Activated gamma-delta T cell treated with Interleukin-2 at 50 U/mL for 16 hours (primary cell): ENCODE measurements around the gene MAVS.
"Not testable (repeated sequence)": the region's sequence is repeated elsewhere in the genome, so short reads cannot be mapped to it uniquely, and the experiment has no call there.

Experiments
- DNase-seq: peaks from one replicate; pipeline ENCODE4 v3.0.0-alpha.2; 2020

Gene MAVS

DNA sequence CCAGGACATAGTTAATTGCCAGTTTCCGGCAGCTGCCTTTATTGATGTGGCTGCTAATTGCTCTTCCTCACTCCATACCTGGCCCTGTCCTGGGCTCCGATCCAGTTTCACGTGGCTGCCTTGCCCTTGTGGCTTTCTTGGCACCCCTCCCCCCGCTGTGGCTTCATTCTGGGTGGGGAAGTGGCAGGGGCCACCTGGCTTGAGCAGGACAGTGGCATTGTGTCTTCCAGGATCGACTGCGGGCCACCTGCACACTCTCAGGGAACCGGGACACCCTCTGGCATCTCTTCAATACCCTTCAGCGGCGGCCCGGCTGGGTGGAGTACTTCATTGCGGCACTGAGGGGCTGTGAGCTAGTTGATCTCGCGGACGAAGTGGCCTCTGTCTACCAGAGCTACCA lies 10.8 kb downstream of the MAVS start:
- DNase-seq = no peak

DNA sequence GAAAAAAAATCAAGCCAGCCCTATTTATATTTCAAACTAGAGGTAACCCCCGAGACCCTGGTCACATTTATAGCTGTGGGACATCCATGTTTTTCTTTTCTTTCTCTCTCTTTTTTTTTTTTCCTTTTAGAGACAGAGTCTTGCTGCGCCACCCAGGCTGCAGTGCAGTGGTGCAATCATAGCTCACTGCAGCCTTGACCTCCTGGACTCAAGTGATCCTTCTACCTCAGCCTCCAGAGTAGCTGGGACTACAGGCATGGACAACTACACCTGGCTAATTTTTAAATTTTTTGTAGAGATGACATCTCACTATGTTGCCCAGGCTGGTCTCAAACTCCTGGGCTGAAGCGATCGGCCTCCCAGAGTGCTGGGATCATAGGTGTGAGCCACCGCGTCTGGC lies 12.1 kb downstream of the MAVS start:
- no peak for DNase-seq

DNA sequence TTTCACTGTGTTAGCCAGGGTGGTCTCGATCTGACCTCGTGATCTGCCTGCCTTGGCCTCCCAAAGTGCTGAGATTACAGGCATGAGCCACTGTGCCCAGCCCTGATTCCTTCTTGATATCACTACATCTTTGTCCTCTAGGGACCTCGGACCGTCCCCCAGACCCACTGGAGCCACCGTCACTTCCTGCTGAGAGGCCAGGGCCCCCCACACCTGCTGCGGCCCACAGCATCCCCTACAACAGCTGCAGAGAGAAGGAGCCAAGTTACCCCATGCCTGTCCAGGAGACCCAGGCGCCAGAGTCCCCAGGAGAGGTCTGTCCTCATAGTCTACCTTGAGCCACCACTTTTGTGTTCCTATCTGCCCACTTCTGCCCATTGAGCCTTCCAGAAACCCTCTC lies 14.6 kb downstream of the MAVS start:
- no peak for DNase-seq

DNA sequence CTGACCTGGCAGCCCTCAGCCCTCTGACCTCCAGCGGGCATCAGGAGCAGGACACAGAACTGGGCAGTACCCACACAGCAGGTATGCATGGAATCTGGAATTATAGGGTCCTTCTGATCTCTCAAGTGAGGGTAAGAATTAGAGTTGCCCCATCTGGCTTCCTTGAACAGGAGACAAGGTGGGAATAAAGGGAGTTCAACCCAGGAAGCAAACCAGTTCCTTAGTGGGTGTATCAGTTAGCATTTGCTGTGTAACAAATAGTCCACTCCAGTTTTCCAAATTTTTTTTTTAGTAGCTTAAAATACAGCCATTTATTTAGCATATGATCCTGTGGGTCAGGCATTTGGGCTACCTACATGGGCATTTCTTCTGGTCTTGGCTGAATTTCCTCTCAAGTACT lies 15.7 kb downstream of the MAVS start:
- DNase-seq = no peak

DNA sequence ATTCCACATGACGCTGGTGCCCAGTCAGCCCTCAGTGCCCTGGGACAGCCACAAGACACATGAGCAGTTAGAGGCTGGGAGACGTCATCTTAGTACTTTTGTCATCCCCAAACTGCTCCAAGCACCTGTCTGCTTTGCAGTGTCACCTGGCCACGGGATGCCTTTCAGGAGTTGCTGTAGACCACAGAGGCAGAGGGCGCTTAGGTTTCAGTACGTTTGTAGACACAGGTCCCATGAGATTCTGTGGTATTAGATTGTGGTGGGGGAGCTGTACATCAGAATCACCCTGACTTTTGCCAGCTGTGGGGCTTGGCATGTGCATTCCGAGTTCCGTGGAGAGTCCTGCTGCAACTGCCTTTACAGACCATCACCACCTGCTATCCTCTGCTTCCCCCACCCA lies 16.7 kb downstream of the MAVS start:
- DNase-seq = no peak

DNA sequence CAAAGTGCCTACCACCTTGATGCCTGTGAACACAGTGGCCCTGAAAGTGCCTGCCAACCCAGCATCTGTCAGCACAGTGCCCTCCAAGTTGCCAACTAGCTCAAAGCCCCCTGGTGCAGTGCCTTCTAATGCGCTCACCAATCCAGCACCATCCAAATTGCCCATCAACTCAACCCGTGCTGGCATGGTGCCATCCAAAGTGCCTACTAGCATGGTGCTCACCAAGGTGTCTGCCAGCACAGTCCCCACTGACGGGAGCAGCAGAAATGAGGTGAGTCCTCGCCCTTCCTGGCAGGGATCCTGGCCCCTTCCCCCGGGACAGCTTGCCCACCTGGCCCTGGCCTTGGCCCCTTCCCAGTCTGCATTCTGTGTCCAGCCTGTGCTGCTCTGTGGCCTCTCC lies 17.9 kb downstream of the MAVS start:
- no peak for DNase-seq

DNA sequence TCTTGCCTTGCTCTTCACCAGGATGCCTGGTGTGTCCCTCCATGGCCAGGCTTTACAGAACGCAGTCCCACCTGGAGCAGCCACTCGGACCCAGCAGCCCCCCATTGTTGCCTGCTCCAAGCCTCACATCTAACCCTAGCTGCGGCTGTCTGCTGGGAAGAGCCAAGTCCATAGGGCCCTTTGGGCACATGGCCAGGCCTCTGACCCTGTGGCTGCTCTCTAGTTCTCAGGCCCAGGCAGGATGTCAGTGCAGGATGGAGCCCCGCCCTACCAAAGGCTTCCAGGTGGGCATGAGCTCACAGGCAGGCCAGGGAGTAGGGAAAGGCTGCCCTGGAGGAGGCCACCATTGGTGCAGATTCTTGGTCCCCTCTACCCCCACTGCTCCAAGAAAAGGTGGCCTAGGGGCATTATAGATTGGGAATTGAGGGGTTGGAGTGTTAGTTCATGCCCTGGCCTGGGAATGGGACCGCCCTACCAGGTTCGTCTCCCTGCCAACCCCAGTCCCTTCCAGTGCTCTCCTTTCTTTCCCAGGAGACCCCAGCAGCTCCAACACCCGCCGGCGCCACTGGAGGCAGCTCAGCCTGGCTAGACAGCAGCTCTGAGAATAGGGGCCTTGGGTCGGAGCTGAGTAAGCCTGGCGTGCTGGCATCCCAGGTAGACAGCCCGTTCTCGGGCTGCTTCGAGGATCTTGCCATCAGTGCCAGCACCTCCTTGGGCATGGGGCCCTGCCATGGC lies 18.7 kb downstream of the MAVS start:
- no peak for DNase-seq

DNA sequence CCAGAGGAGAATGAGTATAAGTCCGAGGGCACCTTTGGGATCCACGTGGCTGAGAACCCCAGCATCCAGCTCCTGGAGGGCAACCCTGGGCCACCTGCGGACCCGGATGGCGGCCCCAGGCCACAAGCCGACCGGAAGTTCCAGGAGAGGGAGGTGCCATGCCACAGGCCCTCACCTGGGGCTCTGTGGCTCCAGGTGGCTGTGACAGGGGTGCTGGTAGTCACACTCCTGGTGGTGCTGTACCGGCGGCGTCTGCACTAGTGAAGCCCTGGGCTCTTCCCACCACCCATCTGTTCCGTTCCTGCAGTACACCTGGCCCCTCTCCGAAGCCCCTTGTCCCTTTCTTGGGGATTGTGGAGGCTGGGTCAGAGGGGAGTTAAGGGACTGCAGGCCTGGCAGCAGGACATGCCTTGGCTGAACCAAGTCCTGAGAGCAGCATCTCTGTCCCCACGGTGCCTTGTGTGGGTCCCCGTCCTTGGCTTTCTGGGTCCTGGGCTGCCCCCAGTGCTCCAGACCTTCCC lies 19.3 kb downstream of the MAVS start:
- no peak for DNase-seq

DNA sequence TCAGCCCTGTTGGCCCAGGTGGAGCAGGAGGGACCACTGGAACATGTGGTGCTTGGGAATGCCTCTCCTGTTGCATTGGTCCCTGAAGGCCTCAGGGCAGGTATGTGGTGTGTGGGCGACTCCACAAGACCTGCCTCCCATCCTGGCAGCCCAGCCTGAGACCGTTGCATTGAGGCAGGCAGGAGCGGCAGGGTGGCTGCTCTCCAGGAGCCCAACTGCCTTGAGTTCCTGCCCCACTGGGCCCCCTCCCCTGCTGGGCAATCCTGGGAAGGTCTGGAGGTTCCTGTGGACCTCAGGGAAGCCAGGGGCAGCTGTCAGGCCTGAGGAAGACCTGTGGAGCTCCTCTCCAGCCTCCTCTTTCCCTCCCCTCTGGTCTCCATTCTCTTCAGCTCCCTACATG lies 19.8 kb downstream of the MAVS start:
- DNase-seq = no peak

DNA sequence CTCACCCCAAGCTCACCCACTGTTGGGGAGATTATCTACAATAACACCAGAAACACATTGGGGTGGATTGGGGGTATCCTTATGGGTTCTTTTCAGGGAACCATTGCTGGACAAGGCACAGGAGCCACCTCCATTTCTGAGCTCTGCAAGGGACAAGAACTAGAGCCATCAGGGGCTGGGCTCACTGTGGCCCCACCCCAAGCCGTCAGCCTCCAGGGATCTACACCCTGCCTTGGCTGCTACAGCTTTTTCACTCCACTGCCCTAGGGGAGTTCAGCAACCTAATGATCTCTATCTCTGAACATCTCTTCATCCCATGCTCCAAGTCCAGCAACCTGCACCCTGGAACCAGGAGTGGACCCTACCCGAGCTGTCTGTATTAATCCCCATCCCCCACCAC lies 21.2 kb downstream of the MAVS start:
- no peak for DNase-seq

DNA sequence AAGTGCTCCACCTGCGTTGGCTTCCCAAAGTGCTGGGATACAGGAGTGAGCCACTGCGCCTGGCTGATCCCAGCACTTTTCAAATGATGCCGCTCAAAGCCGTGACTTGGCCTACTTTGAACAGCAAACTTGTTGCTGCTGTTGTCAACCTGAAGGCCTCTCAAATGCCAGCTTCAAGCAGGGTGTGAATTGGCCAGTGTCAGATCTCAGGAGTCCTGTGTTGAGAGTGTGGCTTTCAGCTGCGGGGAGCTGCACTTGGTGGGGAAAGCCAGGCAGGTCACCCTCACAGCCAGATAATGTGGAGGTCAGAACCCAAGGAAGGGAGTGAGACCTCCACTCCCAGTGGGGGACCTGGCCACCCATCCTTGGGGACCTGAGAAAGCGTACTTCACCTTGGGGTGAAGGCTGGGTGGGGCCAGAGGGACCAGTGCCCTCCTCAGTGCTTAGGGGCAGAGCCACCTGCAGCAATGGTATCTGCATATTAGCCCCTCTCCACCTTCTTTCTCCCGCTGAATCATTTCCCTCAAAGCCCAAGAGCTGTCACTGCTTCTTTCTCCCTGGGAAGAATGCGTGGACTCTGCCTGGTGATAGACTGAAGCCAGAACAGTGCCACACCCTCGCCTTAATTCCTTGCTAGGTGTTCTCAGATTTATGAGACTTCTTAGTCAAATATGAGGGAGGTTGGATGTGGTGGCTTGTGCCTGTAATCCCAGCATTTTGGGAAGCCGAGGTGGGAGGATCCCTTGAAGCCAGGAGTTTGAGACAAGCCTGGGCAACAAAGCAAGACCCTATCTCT lies 23.4 kb downstream of the MAVS start:
- no peak for DNase-seq

DNA sequence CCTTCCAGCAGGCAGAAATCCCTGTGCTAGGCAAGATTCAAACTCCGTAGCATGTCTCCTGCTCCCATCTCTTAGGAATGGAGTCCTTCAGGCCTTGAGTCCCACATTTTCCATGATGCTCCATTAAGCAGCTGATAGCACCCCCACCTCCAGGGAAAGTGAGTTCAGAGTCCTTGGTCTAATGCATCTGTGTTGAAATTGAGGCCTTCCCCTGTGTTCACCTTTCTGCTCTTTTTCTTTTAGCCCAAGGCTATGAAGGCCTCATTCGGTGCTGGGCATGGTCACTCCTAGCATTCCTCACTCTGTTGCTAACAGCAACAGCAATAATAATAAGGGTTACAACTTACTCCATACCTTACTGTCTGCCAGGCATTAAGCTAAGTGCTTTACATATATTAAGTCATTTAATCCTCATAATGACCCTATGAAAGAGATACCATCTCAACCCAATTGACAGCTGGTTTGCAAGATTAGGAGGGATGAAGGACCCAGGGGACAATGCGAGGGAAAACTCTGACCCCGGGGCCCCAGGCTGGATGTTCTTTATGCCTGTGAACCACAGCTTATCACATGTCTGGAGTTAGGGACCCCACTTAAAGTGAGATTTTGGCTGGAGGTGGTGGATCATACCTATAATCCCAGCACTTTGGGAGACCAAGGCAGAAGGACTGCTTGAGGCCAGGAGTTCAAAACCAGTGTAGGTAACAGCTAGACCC lies 25.1 kb downstream of the MAVS start:
- DNase-seq = no peak

DNA sequence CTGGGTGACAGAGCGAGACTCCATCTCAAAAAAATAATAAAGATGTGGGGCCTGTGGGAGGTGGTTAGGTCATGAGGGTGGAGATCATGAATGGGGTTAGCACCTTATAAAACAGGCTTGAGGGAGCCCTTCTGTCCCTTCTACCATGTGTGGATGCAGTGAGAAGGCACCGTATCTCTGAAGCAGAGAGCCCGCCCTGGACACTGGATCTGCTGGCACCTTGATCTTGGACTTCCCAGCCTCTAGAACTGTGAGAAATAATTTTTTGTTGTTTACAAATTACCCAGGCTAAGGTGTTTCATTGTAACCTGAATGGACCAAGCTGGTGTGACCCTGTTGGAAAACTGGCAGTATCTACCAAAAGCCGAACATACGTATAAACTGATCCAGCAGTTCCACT lies 26.9 kb downstream of the MAVS start:
- no peak for DNase-seq

DNA sequence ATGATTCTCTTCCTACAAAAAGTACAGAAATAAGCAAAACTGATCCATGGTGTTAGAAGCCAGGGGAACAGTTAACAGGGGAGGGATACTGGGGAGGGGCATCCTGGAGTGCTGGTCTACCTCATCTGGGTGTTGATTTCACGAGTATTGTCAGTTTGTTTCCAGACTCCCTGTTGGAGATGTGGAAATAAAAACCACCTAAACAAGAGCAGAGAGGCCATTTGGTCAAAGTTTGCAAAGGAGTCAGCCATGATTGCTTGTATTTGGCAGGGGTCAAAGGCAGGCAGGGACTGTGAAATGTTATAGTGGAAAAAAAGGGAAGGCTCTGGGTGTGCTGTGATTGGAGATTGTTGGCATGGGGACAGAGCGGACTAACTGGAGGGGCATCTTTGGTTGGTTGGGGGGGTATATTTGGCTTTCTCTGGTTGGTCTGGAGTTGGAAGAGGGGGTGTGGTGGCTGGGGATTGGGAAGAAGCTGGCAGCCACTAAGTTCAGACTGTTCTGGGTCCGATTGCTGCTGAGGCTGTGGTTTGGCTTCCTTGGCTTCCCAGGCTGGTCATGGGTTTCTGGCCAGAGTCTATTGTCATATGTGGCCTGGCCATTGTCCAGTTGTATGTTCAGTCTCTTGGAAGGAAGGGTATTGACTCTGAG lies 27.7 kb downstream of the MAVS start:
- no peak for DNase-seq

DNA sequence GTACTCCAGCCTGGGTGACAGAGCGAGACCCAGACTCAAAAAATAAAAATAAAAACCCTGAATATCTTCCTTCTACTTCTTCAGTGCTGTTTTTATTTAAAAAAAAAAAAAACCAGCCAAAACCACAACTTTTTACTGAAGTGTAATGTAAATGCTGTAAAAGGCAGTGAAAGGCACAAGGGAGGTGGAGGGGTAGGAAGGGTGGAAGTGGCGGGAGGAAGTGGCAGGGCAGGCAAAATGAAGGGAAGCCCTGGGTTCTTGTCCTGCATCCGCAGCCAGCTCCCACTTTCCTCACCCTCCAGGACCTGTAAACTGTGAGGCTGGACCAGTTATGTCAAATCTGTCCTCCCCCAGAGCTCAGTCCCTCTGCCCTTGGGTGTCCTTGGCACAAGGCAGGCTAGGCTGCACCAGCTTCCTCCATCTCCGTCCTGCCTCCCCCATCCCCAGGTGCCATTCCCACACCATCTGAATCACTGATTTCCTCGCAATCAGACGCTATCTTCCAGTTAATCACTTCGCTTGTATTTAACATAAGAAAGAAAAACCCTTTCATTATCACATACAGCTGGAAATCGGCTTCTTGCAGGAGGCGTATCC lies 28.8 kb downstream of the MAVS start:
- no peak for DNase-seq

DNA sequence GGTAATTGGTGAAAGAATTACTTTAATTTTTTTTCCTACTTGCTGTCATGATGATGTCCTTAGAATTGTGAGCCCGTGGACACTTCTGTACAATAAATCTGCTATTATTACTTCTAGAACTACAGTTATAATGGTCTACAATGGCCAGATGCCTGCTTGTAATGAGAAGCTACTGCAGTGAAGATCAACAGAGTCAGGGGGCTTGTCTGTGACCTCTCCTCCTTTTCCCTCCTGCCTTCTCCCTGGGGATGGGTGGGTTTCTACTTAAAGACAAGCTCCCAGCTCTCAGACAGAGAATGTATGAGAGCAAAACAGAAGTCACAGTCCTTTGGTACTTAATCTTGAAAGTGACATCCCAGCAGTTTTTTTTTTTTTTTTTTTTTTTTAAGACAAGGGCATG lies 29.4 kb downstream of the MAVS start:
- DNase-seq = no peak

DNA sequence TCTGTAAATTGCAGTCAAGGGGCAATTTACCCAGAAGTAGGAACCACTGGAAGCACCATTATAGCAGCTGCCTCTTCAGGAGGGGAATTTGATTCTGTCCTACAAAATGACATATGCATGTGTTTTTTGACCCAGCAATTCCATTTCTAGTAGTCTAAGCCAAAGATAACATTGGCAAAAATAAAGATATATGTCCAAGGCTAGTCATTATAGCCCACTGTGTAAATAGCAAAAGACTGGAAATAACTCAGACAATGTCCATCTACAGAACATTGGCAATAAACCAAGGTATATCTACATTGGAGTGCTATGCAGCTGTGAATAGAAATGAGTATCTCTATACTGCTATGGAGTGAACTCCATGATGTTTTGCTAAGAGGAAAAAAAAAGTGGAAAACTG lies 30.0 kb downstream of the MAVS start:
- no peak for DNase-seq

DNA sequence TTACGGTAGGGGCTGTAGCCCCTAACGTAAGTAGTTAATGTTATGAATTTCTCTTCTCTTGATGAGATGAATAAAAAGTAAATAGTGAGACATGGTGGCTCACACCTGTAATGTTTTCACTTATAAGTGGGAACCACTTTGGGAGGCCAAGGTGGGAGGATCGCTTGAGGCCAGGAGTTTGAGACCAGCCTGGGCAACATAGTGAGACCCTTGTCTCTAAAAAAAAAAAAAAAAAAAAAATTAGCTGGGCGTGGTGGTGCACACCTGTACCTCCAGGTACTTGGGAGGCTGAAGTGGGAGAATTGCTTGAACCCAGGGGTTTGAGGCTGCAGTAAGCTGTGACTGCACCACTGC lies 32.3 kb downstream of the MAVS start:
- DNase-seq = not testable (repeated sequence)

DNA sequence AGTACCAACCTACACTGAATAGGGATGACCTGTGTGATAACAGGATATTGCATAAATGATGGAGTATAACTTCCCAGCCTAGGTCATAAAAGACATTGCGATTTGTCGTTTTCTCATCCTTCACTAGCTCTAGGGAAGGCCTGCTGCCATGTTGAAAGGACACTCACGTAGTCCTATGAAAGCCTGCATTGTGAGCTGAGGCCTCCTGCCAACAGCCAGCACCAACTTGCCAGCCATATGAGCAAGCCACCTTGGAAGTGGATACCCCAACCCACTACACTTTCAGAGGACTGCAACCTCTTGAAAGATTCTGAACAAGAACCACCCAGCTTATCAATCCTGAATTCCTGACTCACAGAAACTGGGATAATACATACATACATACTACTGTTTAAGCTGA lies 39.1 kb downstream of the MAVS start:
- no peak for DNase-seq

DNA sequence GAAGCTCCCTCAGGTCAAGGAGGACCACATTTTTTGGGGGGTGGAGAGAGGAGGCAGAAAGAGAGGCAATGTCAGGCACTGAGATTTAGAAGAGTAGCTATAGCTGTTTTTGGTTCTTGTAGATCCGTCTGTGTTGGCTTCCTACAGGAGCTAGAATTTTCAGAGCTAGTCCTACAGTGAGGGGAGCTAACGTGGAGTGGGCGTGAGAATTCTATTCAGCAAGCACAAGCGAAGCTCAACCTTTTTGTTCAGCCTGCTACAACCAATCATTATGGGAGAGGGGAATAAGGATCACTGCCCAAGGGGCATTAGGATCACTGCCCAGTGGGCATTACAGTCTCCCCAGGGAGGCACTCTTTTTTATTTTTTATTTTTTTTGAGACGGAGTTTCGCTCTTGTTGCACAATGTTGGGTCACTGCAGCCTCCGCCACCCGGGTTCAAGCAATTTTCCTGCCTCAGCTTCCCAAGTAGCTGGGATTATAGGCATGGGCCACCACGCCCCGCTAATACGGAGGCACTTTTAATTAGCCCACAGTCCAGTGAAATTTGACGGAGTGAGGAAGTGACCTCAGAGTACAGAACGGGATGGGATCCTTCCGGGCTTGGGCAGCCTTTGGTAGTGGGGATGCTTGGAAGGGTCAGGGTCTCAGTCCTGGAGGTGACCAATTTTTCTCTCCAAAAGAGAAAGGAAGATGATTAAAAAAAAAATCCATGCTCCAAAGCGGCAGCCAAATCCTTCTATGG lies 41.4 kb downstream of the MAVS start:
- no peak for DNase-seq

DNA sequence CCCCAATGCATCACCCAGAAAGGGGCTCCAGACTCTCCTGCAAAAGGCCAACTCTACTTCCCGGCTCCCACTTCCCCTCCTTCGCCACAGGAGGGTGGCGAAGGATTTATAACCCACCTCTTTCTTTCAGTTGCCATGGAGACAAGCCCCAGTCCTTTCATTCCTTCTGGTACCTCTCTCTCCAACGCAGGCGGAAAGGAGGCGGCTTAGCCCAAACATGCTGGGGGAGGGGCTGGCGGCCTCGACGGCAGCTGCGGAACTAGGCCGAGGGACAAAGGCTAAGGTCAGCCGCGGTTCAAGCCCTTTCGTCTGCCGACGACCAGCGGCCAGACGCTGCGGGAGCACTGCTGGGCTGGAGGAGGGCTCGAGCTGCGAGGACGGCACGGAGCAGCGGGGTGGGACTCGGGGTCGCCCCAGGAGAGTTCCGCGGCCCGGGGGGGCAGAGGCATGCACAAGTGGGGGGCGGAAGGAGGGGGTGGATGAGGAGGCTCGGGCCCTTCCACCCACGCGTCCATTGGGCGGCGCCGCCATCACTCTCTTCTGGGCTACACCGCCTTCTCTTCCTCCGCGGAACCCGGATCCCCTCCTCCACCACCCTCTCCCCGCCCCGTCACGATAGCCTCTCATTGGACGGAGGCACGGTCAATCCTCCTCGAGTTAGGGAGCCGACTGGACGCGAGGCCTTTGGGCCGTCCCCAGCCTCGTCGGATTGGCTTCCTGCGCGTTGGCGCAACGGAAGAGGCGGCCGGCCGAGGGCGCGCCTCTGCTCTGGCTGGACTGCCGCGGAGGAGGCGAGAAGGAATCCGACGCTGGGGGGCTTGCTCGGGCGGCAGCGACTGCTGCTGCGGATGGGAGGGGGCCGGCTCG lies 42.2 kb downstream of the MAVS start, which contains the start of gene PANK2:
PANK2 (plus strand) TSS at position 766 of the 867 bp plus-strand sequence.
- DNase-seq = peak; percentile 99
